HG02763 (cell line): ENCODE data around the gene DOCK3.
"Not testable (repeated sequence)": the region's sequence is repeated elsewhere in the genome, so short reads cannot be mapped to it uniquely, and the experiment has no call there.

Experiments
- ATAC-seq: cut with Tn5 transposase; IDR thresholded peaks from one replicate; pipeline ENCODE4 v1.9.1; 2021; ENCODE audit warnings: mild to moderate bottlenecking, moderate library complexity; ENCODE audit not compliant: unreplicated experiment

DOCK3 gene

DNA sequence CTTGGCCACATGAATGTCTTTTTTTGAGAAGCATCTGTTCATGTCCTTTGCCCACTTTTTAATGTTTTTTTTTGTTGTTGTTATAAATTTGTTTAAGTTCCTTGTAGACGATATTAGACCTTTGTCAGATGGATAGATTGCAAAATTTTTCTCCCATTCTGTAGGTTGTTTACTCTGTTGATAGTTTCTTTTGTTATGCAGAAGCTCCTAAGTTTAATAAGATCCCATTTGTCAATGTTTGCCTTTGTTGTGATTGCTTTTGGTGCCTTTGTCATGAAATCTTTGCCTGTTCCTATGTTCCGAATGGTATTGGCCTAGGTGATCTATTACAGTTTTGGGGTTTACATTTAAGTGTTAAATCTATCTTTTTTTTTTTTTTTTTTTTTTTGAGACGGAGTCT, 116.2 kb downstream of the DOCK3 start:
- ATAC-seq, result not testable (repeated sequence)

DNA sequence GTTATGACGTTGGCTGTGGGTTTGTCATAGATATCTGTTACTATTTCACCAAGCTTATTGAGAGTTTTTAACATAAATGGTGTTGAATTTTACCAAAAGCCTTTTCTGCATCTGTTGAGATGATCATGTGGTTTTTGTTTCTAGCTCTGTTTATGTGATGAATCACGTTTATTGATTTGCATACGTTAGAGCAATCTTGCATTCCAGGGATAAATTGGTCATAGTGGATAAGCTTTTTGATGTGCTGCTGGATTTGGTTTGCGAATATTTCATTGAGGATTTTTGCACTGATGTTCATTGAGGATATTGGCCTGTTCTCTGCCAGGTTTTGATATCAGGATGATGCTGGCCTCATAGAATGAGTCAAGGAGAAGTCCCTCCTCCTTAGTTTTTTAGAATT, 117.8 kb downstream of the DOCK3 start:
- ATAC-seq, result no peak

DNA sequence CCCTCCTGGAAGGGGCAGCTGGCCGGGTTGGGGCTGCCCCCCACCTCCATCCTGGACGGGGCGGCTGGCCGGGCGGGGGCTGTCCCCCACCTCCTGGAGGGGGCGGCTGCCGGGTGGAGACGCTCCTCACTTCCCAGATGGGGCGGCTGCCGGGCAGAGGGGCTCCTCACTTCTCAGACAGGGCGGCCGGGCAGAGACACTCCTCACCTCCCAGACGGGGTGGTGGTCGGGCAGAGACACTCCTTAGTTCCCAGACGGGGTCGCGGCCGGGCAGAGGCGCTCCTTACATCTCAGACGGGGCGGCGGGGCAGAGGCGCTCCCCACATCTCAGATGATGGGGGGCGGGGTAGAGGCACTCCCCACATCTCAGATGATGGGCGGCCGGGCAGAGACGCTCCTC, 129.1 kb downstream of the DOCK3 start:
- not testable (repeated sequence) for ATAC-seq

DNA sequence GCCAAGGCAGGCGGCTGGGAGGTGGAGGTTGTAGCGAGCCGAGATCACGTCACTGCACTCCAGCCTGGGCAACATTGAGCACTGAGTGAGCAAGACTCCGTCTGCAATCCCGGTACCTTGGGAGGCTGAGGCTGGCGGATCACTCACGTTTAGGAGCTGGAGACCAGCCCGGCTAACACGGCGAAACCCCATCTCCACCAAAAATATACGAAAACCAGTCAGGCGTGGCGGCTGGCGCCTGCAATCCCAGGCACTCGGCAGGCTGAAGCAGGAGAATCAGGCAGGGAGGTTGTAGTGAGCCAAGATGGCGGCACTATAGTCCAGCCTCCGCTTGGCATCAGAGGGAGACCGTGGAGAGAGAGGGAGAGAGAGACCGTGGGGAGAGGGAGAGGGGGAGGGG, 129.6 kb downstream of the DOCK3 start:
- not testable (repeated sequence) for ATAC-seq

DNA sequence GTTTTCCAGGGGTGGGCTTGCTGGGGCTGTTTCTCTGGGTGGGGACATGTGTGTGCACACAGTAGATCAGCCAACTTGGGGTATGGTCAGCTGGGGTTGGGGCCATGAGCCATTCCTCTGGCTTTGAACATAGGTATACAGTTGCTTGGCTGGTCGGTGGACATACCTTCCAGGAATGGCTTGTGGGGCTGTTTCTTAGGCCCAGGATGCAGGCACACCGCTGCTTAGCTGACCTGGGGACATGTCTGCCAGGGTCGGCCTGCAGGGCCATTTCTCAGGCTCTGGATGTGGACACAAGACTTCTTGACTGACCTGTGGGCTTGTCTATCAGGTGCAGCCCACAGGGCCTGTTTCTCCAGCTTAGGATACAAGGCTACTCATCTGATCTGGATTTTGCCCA, 130.6 kb downstream of the DOCK3 start:
- no peak for ATAC-seq

DNA sequence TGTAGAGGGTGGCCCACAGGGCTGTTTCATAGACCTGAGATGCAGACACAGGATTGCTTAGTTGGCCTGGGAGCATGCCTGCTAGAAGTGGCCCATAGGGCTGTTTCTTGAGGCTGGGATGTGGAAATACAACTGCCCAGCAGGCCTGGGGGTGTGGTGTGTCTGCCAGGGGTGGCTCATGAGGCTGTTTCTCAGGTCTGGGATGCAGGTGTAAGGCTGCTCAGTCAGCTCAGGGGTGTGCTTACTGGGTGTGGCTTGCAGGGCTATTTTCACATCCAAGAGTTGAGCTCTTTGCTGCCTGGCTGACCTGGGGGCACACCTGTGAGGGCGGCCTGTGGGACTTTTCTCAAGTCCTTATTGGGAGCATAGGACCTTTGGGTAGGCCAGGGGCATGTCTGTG, 131.3 kb downstream of the DOCK3 start:
- ATAC-seq, result no peak

DNA sequence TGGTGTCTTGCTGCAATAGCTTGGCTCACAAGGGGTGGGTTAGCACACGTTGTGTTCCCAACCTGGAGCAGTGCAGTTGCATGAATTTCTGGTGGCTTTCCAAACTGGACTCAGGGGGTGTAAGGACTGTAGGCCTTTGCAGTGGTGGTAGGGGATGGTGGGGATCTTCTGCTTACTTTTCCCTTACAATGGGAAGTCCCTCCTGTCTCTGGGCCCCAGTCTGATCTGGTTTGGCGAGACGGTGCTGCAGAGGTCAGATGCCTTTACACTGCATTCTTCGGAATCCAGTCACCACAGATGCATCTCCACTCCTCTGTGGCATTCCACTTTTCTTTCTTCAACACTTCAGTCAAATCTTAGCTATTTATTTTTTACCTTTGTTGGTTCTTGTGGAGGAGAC, 132.1 kb downstream of the DOCK3 start:
- no peak for ATAC-seq

DNA sequence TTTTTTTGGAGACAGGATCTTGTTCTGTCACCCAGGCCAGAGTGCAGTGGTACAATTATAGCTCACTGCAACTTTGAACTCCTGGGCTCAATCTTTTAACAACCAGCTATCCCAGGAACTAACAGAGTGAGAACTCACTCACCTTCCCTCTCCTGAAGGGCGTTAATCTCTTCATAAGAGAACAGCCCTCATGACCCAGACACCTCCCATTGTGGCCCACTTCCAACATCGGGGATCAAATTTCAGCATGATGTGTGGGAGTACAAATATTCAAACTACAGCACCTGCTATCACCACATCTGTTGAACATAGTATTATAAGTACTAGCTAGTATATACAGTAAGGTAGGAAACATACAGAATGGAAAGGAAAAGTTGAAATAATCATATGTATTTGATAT, 132.5 kb downstream of the DOCK3 start:
- no peak for ATAC-seq

DNA sequence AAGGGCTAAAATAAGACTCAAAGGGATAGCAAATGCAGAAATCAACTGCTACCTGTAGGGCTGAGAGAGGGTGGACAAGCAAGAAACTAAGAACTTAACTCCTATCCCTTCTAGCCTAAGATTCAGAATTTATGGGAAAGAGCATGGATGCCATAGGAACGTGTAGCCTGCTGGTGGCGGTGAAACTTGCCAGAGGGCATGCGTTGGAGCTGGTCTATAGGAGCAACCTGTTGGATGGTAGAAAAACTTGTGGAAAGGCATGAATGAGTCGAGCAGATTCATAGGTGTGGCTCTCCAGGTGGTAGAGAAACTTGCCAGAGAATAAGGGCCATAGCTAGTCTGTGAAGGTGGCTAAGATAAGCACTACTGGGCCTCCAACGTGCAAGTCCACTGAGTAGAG, 137.2 kb downstream of the DOCK3 start:
- ATAC-seq, result no peak

DNA sequence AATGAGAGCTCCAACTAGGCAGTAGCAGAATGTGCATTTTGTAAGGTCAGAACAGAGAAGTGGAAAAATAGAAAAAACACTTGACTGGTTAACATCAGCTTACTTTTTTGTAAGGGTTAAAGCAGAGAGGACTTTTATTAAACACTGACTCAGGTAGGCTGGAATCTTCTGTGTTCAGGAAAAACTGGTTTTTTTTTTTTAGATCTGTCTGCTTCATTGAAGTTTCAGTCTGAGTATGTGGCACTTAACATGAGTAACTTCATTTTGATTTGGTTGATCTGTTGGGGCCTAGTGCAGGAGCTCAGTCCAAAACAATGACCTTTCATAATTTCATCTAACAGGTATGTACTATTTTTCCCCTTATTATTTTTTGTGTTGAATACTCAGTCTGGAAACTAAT, 141.1 kb downstream of the DOCK3 start:
- no peak for ATAC-seq

DNA sequence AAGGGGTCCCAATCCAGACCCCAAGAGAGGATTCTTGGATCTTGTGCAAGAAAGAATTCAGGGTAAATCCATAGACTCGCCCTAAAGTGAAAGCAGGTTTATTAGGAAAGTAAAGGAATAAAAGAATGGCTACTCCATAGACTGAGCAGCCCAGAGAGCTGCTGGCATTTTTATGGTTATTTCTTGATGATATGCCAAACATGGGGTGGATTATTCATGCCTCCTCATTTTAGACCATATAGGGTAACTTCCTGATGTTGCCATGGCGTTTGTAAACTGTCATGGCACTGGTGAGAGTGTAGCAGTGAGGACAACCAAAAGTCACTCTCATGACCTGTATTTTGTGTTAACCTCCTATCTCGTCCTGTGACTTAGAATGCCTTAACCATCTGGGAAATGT, 142.2 kb downstream of the DOCK3 start:
- no peak for ATAC-seq

DNA sequence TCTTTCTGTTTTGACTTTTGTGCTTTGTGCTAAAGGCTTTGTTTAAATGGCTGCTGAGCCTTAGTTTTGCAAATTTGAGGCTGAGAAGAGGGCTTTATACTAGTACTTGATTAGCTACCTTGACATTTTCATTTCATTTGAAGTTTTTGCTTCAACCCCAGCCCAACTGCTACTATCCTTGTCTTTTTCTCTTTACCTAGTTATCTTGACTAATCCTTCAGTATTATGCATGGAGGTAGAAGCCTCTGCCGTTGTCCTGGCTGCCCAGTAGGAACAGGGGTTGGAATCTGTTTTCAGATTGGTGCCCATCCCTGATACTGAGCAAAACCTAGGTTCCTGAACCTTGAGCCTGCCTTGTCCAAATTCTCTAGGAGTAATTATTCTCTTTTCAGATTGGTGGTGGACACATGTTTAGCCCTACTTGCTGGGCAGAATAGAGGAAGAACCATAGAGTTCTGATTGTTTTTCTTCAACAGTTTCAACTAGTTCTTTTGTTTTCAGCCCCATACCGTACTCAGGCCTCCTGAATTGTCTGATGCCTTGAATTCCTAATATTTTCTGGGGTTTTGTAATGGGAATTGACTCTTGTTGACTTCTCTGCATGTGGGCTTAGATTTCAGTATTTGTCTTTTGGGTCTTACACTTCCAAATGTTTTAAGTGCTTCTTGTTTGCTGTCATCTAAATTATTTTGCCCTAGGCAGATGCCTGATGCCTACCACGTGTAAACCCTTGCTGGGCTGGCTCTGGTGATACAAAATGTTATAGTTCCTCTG, 143.2 kb downstream of the DOCK3 start:
- ATAC-seq, result no peak

DNA sequence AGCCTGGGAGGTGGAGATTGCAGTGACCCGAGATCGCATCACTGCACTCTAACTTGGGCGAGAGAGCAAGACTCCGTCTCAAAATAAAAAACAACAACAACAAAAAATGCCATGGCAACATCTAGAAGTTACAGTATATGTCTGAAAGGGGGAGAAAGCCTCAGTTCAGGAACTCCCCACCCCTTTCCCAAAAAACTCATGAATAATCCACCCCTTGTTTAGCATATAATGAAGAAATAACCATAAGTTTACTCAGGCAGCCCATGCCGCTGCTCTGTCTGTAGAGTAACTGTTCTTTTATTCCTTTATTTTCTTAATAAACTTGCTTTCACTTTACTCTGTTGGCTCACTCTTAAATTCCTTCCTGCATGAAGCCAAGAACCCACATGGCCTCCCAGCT, 145.2 kb downstream of the DOCK3 start:
- no peak for ATAC-seq

DNA sequence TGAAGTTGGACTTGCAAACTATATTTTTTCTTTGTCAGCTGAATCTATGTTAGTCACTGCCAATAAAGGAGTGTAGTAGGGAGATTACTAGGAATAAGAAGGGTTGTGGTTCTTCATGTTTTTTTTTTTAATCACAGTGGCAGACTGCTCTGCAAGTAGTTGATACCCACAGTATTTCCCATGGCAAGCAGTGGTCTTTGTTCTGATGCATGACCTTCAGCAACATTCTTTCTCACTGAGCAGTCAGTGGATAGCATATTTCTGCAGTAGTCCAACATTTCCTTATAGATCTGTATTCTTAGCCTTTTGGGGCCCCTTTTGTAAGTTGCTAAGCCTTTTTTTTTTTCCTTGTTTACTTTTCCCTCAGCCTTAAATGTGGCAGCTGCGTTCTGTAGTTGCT, 151.1 kb downstream of the DOCK3 start:
- no peak for ATAC-seq

DNA sequence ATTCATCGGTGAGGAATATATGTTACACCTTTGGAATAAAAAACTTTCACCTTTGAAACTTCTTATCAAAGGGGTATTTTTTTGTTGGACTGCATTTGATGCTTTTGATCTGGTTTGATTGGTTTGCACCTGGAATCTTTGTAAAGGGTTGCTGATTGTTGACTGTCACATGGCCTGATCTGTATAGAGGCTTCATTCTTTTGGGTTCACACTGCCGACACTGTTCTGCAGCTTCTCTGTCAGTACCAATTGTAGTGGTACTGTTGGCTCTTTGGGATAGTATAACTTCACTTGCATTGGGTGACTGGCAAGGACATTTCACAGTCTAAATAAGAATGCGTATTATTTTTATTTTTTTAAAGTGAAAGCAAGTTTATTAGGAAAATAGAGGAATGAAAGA, 155.7 kb downstream of the DOCK3 start:
- no peak for ATAC-seq

DNA sequence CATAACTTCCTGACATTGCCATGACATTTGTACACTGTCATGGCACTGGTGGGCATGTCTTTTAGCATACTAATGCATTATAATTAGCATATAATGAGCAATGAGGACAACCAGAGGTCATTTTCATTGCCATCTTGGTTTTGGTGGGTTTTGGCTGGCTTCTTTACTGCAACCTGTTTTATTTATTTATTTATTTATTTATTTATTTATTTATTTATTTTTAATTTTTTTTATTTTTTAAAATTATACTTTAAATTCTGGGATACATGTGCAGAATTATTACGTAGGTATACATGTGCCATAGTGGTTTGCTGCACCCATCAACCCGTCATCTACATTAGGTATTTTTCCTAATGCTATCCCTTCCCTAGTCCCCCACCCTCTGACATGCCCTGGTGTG, 156.3 kb downstream of the DOCK3 start:
- ATAC-seq, result not testable (repeated sequence)

DNA sequence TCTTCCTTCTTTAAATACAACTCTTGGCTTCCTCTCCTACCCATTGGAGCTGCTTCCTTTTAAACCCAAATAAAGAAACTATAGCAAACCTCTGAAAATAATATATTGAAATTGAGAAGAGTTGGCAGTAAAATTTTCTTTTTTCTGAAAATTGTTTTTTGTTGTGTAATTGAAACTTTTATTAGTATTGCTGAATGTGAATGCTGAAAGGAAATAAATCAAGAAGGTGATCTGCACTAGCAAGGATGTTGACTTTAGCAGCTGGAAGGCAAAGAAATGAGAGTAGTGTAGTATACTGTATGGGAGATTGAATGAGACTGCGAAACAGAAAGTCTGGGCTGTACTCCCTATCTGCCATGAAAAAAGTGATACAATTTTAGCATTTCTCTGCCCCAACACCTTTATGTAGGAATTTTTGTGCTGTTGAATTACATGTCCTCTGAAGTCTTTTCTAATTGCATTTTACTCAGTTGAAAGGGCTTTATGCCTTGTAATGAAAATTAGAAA, 166.3 kb downstream of the DOCK3 start:
- no peak for ATAC-seq

DNA sequence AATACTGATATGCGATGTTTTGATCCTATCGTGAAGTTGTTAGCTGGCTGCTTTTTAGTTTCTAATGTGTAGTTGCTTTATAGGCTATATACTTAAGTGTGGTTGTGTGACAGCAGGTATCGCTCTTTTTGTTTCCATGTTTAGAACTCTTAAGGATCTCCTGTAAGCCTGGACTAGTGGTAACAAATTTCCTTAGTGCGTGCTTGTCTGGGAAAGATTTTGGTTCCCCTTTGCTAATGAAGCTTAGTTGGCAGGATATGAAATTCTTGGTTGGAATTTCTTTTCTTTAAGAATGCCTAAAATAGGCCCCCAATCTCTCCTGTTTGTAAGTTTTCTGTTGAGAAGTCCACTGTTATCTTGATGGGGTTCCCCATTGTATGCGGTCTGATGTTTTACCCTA, 173.6 kb downstream of the DOCK3 start:
- ATAC-seq, result no peak

DNA sequence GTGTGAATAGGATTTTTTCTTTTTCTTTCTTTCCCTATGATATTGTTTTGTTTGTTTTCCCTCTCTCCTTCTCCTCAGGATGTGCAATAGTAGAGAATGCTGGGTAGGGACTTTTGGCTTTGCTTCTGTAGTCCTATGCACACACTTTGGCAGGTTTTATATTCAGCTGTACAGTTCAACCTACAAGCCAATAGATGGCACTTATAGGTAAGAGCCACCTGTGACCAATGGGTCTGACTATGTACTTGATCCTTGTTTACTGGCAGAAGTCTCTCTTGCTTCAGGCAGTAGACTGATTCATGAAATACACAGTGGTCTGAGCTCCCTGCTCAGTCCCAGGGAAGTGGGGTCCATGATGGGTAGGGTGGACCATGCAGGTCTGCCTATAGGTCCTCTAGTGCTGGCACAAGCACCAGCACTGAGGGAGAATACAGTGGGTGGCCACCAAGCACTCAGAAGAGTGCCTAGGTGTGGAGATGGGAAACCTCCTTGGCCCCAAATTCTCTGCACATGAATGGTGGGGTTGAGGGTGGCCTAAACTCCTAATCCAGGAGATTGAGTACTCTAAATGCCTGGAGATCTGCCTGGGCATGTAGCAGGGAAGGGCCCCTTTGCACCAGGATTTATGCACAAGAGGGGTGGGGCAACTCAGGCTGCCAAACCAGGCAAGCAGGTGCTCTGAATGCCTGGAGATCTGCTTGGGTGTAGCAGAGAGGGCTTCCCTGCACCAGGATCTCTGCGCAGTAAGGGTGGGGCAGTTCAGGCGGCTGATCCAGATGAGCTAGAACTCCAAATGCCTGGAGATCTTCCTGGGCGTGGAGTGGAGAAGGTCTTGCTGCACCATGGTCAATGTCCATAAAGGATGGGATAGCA, 176.1 kb downstream of the DOCK3 start:
- no peak for ATAC-seq

DNA sequence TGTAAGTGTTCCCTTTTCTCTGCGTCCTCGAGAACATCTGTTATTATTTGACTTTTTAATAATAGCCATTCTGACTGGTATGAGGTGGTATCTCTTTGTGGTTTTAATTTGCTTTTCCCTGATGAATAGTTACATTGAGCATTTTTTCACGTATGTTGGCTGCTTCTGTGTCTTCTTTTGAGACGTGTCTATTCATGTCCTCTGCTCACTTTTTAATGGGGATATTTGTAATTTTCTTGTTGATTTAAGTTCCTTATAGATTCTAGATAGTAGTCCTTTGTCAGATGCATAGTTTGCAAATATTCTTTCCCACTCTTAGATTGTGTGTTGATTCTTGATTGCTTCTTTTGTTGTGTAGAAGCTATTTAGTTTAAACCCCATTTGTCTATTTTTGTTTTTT, 179.2 kb downstream of the DOCK3 start:
- ATAC-seq, result no peak

DNA sequence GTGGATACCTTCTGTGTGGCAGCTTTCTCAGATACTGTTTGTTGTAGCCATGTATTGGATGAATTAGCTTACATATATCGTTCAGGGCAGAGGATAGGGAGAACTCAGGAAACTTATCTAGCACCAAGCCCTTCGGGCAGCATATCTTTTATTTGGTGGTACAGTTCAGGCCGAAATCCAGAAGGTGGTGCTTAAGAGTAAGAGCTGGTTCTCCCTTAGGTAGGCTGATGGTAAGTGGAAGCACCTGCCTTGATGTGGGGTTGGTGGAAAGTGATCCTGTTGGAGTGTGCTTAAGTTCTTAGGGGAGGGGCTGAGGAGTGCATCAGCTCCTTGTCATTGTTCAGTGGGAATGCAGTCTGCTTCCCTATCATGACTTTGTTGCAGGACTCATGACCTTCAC, 187.5 kb downstream of the DOCK3 start:
- ATAC-seq, result no peak
